Stimulated activated CD4-positive, alpha-beta T cell treated with anti-CD3 and anti-CD28 coated beads, Interleukin-4, amount 100 ng/mL, for 4 hours (primary cell): ENCODE data around the gene PRR27.

Experiments
- DNase-seq, 2 experiments: peaks; one replicate each; pipeline ENCODE4 v3.0.0-alpha.2; 2020

PRR27 gene

GRCh38 chr4:70153937-70154336, at the start of gene PRR27:
Gene PRR27, plus strand, starts transcription at chr4:70154237. Its CDS starts 139 bp downstream, at chr4:70154376.
- no peak for DNase-seq

GRCh38 chr4:70110917-70111316, 43.1 kb upstream of the PRR27 start:
- no peak for DNase-seq

DNA sequence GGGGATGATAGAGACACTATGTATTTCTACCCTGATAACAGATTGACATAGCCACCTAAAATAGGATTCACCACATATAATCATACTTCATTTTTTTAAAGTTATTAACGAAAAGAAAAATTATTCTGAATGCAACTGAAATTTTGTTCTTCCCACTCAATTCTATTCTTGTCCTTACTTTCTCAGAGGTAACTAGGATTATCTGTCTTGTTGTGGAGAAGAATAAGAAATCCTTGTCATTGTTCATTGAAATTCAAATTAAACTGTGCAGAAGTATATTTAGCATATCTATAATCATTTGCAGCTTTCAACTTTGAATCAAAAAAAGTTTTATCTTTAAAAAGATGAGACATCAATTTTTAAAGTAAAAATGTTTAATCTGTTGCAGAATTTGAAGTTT, 40.4 kb upstream of the PRR27 start:
- DNase-seq: no peak

- no peak for DNase-seq
Measured at GRCh38 chr4:70114096-70114495, 39.9 kb upstream of the PRR27 start.

DNA sequence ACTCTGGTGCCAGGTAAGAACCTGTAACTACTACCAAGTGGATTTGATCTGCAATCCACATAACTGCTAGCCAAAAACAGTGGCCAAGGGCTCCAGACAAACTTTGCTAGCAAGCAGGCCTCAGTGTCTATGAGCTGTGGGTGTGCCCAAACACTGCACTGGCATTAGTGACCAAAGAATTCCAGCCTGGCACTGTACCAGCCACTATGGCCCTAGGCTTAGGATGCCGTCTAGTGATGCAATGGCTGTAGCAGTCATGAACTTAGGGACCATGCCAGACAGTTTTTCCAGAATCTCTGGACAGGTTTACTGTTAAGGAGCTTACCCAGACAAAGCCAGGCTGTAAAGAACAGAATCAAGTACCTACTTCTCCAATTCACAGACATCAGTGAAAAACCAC, 33.7 kb upstream of the PRR27 start:
- no peak for DNase-seq

DNA sequence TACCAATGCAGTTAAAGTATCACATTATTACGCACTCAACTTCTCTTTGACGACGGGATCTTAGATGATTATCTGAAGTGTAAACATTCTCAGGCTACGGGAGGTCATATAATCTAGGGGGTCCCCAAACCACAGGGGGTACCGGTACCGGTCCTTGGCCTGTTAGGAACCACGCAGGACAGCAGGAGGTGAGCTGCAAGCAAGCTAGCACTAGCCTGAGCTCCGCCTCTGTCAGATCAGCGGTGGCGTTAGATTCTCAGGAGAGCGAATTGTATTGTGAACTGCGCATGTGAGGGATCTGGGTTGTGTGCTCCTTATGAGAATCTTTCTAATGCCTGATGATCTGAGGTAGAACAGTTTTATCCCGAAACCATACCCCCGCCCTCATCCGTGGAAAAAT, 20.6 kb upstream of the PRR27 start:
- DNase-seq: no peak

GRCh38 chr4:70138751-70139150, 15.3 kb upstream of the PRR27 start:
- DNase-seq: no peak

DNA sequence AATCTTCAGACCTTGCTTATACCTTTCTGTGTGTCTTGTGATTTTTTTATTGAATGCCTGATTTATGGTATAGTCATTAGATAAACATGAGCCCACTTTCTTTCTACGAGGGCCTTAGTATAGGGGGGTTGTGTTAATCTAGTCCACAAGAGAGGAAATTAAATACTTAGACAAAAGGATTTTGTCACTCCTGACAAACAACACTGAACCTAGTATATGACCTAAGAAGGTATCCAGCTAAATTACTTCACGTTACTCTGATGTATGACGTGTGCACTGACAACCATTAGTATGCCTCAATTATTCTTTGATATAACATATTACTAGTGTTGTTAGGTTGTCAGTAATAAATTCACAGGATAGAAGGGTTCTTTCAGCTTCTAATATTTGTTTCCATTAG, 2.8 kb upstream of the PRR27 start:
- no peak for DNase-seq

- DNase-seq: no peak
Measured at GRCh38 chr4:70152088-70152487, 1.9 kb upstream of the PRR27 start.

DNA sequence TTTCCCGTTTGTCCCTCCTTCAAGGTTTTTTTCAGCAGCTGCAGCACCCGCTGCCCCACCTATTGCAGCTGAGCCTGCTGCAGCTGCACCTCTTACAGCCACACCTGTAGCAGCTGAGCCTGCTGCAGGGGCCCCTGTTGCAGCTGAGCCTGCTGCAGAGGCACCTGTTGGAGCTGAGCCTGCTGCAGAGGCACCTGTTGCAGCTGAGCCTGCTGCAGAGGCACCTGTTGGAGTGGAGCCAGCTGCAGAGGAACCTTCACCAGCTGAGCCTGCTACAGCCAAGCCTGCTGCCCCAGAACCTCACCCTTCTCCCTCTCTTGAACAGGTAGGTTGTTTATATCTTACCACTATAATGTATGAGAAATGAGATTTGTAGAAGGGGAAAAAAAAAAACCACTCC, 4.5 kb downstream of the PRR27 start:
- no peak for DNase-seq

DNA sequence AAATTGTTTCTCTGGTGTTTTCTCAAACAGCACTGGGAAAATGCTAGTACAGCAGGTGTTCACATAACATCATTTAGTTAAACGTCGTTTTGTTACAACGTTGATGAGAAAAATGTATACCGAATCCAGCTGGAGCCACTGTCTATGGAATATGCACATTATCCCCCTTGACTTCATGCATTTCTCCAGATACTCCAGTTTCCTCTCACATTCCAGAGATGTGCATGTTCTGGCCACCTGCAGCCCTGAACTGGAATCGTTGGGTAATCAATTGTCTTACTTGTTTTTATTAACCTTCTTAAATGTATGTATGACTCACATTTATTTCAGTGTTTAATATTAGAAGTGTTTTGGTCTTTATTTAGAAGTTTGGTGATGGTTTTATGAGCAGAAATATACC, 23.1 kb downstream of the PRR27 start:
- no peak for DNase-seq

GRCh38 chr4:70178075-70178660, 24.1 kb downstream of the PRR27 start:
- DNase-seq: no peak

DNA sequence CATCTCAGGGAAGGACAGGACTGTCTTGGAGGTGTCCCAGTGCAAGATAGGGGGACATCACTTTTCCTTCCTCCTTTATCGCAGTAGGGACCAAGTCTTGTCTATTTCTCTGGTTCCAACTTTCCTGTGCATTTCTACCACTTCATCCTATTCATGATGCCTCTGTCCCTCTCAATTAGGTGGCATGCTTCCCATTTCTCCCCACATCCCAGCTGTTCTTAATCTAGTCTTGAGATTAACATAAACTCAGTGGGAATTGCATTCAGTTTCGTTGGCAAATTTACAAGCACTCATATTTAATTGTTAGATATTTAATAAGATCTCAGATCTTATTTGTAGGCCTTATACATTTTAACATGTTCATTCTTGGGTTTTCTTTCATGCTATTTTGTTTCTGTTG, 25.8 kb downstream of the PRR27 start:
- no peak for DNase-seq

DNA sequence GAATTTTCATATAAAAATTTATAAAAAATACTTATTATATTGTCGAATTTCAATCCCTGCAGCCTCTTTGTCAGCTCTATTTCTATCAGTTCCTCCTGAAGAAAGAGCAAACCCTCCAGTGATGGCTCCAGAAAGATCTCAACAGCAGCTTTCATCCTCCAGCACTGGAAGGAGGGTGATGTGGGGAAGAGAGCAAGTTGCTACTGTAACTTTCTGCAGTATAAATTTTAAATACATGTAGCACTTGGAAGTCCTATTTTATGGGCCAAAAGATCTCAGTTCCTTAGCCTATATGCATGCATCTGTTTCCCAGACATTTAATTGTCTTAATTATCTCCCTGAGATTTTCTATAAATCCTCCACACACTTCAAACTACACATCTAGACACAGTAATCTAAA, 27.8 kb downstream of the PRR27 start:
- DNase-seq: no peak

GRCh38 chr4:70182517-70183167, 28.6 kb downstream of the PRR27 start:
- DNase-seq: no peak

- no peak for DNase-seq
Measured at GRCh38 chr4:70183168-70183939, 29.3 kb downstream of the PRR27 start.

- no peak for DNase-seq
Measured at GRCh38 chr4:70183940-70184246, 29.9 kb downstream of the PRR27 start.

DNA sequence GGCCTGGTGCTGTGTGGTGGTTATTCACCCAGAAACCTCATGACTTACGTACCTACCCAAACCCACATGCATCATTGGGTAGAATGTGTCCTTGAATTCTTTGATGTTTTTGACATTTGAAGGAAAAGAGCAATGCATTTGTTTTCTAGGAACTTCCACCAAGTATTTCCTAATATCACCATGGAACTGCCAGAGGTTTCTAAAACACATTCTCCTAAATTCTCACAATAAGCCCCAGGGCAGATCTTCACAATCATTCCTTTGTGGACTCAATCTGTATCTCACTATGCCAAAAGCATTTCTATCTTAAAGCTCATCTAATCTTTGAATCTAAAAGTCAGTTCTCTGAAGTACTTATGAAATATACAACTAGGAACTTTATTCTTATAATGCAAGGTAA, 33.2 kb downstream of the PRR27 start:
- no peak for DNase-seq

GRCh38 chr4:70190579-70190978, 36.5 kb downstream of the PRR27 start:
- no peak for DNase-seq

- no peak for DNase-seq
Measured at GRCh38 chr4:70191647-70192046, 37.6 kb downstream of the PRR27 start.

- no peak for DNase-seq
Measured at GRCh38 chr4:70192895-70193294, 38.9 kb downstream of the PRR27 start.

DNA sequence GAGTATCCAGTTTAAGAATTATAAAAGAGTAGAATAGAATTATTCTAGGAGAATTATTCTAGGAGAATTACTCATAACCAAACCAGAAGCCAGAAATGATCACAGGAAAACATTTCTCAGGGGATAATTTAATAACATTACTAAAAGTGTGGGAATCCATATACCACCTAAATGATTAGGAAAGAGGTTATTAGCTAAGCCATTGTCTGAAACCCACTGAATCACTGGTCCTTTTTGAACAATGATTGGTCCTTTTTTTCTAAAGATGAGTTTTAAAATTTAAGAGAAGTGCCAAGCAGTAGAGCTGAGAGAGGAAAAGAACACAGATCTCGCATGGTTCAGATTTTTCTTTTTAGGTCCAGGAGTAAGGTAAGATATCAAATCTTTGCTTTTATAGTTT, 41.4 kb downstream of the PRR27 start, which contains the start of gene ODAM:
Gene ODAM (plus strand): TSS at position 301 of the 400 bp plus-strand sequence. CDS start 819 bp downstream, outside the sequence.
- DNase-seq: no peak

- no peak for DNase-seq
Measured at GRCh38 chr4:70196857-70197256, 42.8 kb downstream of the PRR27 start.

DNA sequence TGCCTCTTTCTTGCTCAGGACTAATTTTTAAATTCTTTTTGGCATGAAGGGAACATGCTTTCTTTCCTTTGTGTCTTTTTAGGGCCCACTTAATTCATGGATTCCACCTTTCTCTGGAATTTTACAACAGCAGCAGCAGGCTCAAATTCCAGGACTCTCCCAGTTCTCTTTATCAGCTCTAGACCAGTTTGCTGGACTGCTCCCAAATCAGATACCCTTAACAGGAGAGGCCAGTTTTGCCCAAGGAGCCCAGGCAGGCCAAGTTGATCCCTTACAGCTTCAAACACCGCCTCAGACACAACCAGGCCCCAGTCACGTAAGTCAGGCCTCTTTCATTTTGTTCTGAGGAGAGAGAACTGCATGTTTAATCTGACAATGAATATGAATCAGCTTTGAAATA, 43.8 kb downstream of the PRR27 start:
- DNase-seq: no peak
